Lung (tissue), 12 donors: ENCODE data around the gene NISCH. TPM values are rescaled to one million over a fixed set of nuclear protein-coding genes. Genes with fewer than 3 reads are reported as not detected.
A peak's percentile ranks its signal among the peaks of the same experiment; 100 is the strongest.

Experiments
- ATAC-seq: fragments of 200-7000 bp; cut with Tn5 transposase; one replicate; pipeline ENCODE4 v1.9.1; 2020; ENCODE audit warnings: moderate number of reproducible peaks; ENCODE audit not compliant: insufficient read depth, low FRiP score
- DNase-seq, 3 donors: peaks; one replicate each; pipeline ENCODE4 v3.0.0-alpha.2; 2013 to 2017
- H3K27ac ChIP-seq, 2 donors: one replicate each; pipeline ENCODE4 v1.5.1; 2013; ENCODE audit warnings: mild to moderate bottlenecking in 2 of 2, moderate library complexity in 2 of 2, control low read depth in 1 of 2, inconsistent platforms in 1 of 2, low read depth in 1 of 2, low read length in 1 of 2
- H3K27me3 ChIP-seq, 3 donors: one replicate each; pipeline ENCODE4 v1.5.1; 2013; ENCODE audit warnings: low read length in 2 of 3; ENCODE audit not compliant: control insufficient read depth in 3 of 3, insufficient read depth in 3 of 3
- H3K36me3 ChIP-seq, 4 donors: one replicate each; pipeline ENCODE4 v1.5.1; 2013; ENCODE audit warnings: low read length in 4 of 4, mild to moderate bottlenecking in 1 of 4, moderate library complexity in 1 of 4; ENCODE audit not compliant: control insufficient read depth in 4 of 4, insufficient read depth in 4 of 4
- H3K4me1 ChIP-seq, 5 donors: one replicate each; pipeline ENCODE4 v1.5.1; 2013; ENCODE audit warnings: low read length in 5 of 5, mild to moderate bottlenecking in 2 of 5, moderate library complexity in 1 of 5; ENCODE audit not compliant: control insufficient read depth in 5 of 5, insufficient read depth in 5 of 5
- H3K4me3 ChIP-seq: one replicate; pipeline ENCODE4 v1.5.1; 2013; ENCODE audit warnings: mild to moderate bottlenecking, control low read depth, moderate library complexity
- H3K9ac ChIP-seq, 2 donors: one replicate each; pipeline ENCODE4 v1.5.1; 2013; ENCODE audit warnings: low read length in 2 of 2, control low read depth in 1 of 2; ENCODE audit not compliant: insufficient read depth in 1 of 2
- H3K9me3 ChIP-seq, 4 donors: one replicate each; pipeline ENCODE4 v1.5.1; 2013; ENCODE audit warnings: low read length in 3 of 4, mild to moderate bottlenecking in 1 of 4, moderate library complexity in 1 of 4; ENCODE audit not compliant: control insufficient read depth in 4 of 4, insufficient read depth in 3 of 4
- CTCF ChIP-seq: IDR thresholded peaks from 2 replicates; pipeline ENCODE4 v1.5.1; 2012; ENCODE audit warnings: mild to moderate bottlenecking; ENCODE audit errors: control extremely low read depth, extremely low read depth
- WGBS, 2 donors: extraction: QIAGEN DNeasy Blood & Tissue Kit; methylation state at CpG; one replicate each; pipeline ENCODE4 v1.1.7; 2013; 5-methylcytosine and 5-hydroxymethylcytosine counted together
- polyA plus RNA-seq, 2 donors: library from polyadenylated mRNA; stranded (reverse); fragments of 200-250 nt; gene quantifications; one replicate each; pipeline ENCODE4 v1.2.1, GENCODE V29; 2013
- total RNA-seq, 2 donors: library from RNA; depleted of rRNA in 1 of 2; stranded (reverse); fragments of >200 nt in 1 of 2; gene quantifications; one replicate each; pipeline ENCODE4 v1.2.1, GENCODE V29; 2014 to 2021
- donor health status: control.
- donor health status: control.
- donor health status: Bipolar disorder and iron deficiency.
- donor health status: healthy.
- donor health status: DM: yes; HTN: yes; CAD: no.

NISCH gene
- total and polyA plus RNA-seq, 4 donors = 37.8 to 127 (median 63.7) TPM

GRCh38 chr3:52451237-52452083, 3.9 kb upstream of the NISCH start:
- no peak for TF ChIP-seq CTCF
- DNase-seq = no peak
- H3K9ac ChIP-seq = no peak overlapping the region

GRCh38 chr3:52452126-52452525, 3.3 kb upstream of the NISCH start:
- 92 to 94% methylated on average over 6 of the region's 6 CpGs for WGBS, 2 donors
- no peaks in the 10 kb centered on the region for H3K27me3 ChIP-seq
- H3K36me3 ChIP-seq = no peaks in the 10 kb centered on the region
- no peak overlapping the region for H3K9ac ChIP-seq
- ATAC-seq (no peak), DNase-seq (no peak)
- TF ChIP-seq CTCF = no peak
- peak overlapping the region in 1 of 2 donors; percentile 85 for H3K27ac ChIP-seq
- no peak overlapping the region for H3K4me3 ChIP-seq
- no peaks in the 10 kb centered on the region for H3K9me3 ChIP-seq
- H3K4me1 ChIP-seq = peaks cover 0 to 33% (median 16%) of the 10 kb centered on the region in 5 donors

More at GRCh38 chr3:52451237-52452083, 3.9 kb upstream of the NISCH start:
- Histone ChIP-seq H3K36me3 (no peaks in the 10 kb centered on the region), H3K4me1 (peaks cover 0 to 26% (median 15%) of the 10 kb centered on the region in 5 donors), H3K27me3 (no peaks in the 10 kb centered on the region), H3K9me3 (no peaks in the 10 kb centered on the region), H3K27ac (peak overlapping the region in 1 of 2 donors; percentile 85), H3K4me3 (no peak overlapping the region)
- ATAC-seq = no peak
- WGBS, 2 donors = 90 to 91% methylated on average over 24 of the region's 24 CpGs

- H3K4me1 ChIP-seq = peaks cover 0 to 38% (median 19%) of the 10 kb centered on the region in 5 donors
Observed at GRCh38 chr3:52452570-52453221, 2.7 kb upstream of the NISCH start.

More at GRCh38 chr3:52452570-52453221, 2.7 kb upstream of the NISCH start:
- H3K27ac ChIP-seq = peak overlapping the region in 1 of 2 donors; percentile 95
- 75 to 84% methylated on average over 11 of the region's 11 CpGs for WGBS, 2 donors
- no peak overlapping the region for H3K4me3 ChIP-seq
- no peak overlapping the region for H3K9ac ChIP-seq
- H3K9me3 ChIP-seq = no peaks in the 10 kb centered on the region
- DNase-seq (no peak), ATAC-seq (no peak)
- H3K36me3 ChIP-seq = peaks cover under 1 to 2% (median 2%) of the 10 kb centered on the region in 4 donors
- H3K27me3 ChIP-seq = no peaks in the 10 kb centered on the region
- TF ChIP-seq CTCF = no peak
